Colonic mucosa (tissue), 4 donors: ENCODE data around the gene IFT74. TPM values are rescaled to one million over a fixed set of nuclear protein-coding genes. Genes with fewer than 3 reads are reported as not detected.
A peak's percentile ranks its signal among the peaks of the same experiment; 100 is the strongest.

Experiments
- DNase-seq: peaks from one replicate; pipeline ENCODE4 v3.0.0-alpha.2; 2020
- H3K27ac ChIP-seq: fragments of 200-600 bp; one replicate; pipeline ENCODE4 v1.8.0; 2021
- H3K27me3 ChIP-seq: fragments of 200-600 bp; one replicate; pipeline ENCODE4 v1.8.0; 2021
- H3K36me3 ChIP-seq: fragments of 200-600 bp; one replicate; pipeline ENCODE4 v1.8.0; 2021
- H3K4me1 ChIP-seq: fragments of 200-600 bp; one replicate; pipeline ENCODE4 v1.8.0; 2021; ENCODE audit warnings: mild to moderate bottlenecking
- H3K4me3 ChIP-seq: fragments of 200-600 bp; one replicate; pipeline ENCODE4 v1.8.0; 2021
- H3K9ac ChIP-seq, 2 donors: one replicate each; pipeline ENCODE4 v1.7.0; 2013; ENCODE audit warnings: control low read depth in 2 of 2, low read depth in 2 of 2, low read length in 2 of 2
- H3K9me3 ChIP-seq: fragments of 200-600 bp; one replicate; pipeline ENCODE4 v1.8.0; 2021
- intact Hi-C: fragments of 100-400 bp; cut with DNase I; formaldehyde crosslinking; loops from one replicate; pipeline ENCODE4 v1.14.1; 2022
- total RNA-seq, 2 donors: library from RNA; stranded (reverse); fragmentation: NEBNext Ultra II Directional in 1 of 2; extraction: Animal tissue kit (Norgen Biotek cat#: 25700) in 1 of 2; gene quantifications; one replicate each; pipeline ENCODE4 v1.2.1, GENCODE V29; 2021
- TF ChIP-seq, protein P1 (sequence below): fragments of 200-600 bp; IDR thresholded peaks from one replicate; pipeline ENCODE4 v1.8.0; 2022; ENCODE audit warnings: antibody characterized with exemption, mild to moderate bottlenecking
- donor health status: healthy.
- donor health status: DM: no; HTN: no; CAD: no.
- donor health status: DM: no; HTN: no; CAD: no.

IFT74 gene
- 10 to 100 TPM; 12.3 to 14.8 TPM for total RNA-seq

GRCh38 chr9:26955921-26956859 lies at the start of gene IFT74:
IFT74 (plus strand) TSS chr9:26956412; CDS start chr9:26961968, 5,556 bp downstream.
- TF ChIP-seq, protein P1, sequence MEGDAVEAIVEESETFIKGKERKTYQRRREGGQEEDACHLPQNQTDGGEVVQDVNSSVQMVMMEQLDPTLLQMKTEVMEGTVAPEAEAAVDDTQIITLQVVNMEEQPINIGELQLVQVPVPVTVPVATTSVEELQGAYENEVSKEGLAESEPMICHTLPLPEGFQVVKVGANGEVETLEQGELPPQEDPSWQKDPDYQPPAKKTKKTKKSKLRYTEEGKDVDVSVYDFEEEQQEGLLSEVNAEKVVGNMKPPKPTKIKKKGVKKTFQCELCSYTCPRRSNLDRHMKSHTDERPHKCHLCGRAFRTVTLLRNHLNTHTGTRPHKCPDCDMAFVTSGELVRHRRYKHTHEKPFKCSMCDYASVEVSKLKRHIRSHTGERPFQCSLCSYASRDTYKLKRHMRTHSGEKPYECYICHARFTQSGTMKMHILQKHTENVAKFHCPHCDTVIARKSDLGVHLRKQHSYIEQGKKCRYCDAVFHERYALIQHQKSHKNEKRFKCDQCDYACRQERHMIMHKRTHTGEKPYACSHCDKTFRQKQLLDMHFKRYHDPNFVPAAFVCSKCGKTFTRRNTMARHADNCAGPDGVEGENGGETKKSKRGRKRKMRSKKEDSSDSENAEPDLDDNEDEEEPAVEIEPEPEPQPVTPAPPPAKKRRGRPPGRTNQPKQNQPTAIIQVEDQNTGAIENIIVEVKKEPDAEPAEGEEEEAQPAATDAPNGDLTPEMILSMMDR: no peak
- H3K27me3 ChIP-seq: no peaks in the 10 kb centered on the region
- DNase-seq: peak; percentile 99
- no peaks in the 10 kb centered on the region for H3K4me1 ChIP-seq
- no peaks in the 10 kb centered on the region for H3K9me3 ChIP-seq
- peak within 1 kb of the TSS; percentile 54 for H3K4me3 ChIP-seq
- intact Hi-C loops: no loop called here
- H3K36me3 ChIP-seq: no peaks in the 10 kb centered on the region
- H3K27ac ChIP-seq: peak within 1 kb of the TSS; percentile 85
- peak within 1 kb of the TSS; percentile 85 for H3K9ac ChIP-seq

GRCh38 chr9:26913138-26913668 lies 43.0 kb upstream of the IFT74 start:
- intact Hi-C loops: no loop called here
- Histone ChIP-seq H3K4me3 (no peak overlapping the region), H3K4me1 (no peaks in the 10 kb centered on the region), H3K36me3 (peaks cover 4% of the 10 kb centered on the region), H3K27ac (no peak overlapping the region), H3K27me3 (no peaks in the 10 kb centered on the region), H3K9ac (no peak overlapping the region), H3K9me3 (no peaks in the 10 kb centered on the region)
- no peak for DNase-seq
- TF ChIP-seq, protein P1: no peak

- DNase-seq: no peak
- TF ChIP-seq, protein P1: no peak
- no peaks in the 10 kb centered on the region for H3K27me3 ChIP-seq
- no peak overlapping the region for H3K27ac ChIP-seq
- peaks cover 4% of the 10 kb centered on the region for H3K36me3 ChIP-seq
- intact Hi-C loops: no loop called here
- H3K9ac ChIP-seq: no peak overlapping the region
- H3K4me3 ChIP-seq: no peak overlapping the region
- H3K9me3 ChIP-seq: no peaks in the 10 kb centered on the region
- H3K4me1 ChIP-seq: no peaks in the 10 kb centered on the region
Observed at GRCh38 chr9:26919698-26920097, 36.5 kb upstream of the IFT74 start.

- H3K27me3 ChIP-seq: no peaks in the 10 kb centered on the region
- no peaks in the 10 kb centered on the region for H3K4me1 ChIP-seq
- no peak for DNase-seq
- H3K27ac ChIP-seq: no peak overlapping the region
- H3K4me3 ChIP-seq: no peak overlapping the region
- H3K36me3 ChIP-seq: peaks cover 4% of the 10 kb centered on the region
- H3K9me3 ChIP-seq: no peaks in the 10 kb centered on the region
- H3K9ac ChIP-seq: no peak overlapping the region
- TF ChIP-seq, protein P1: no peak
- intact Hi-C loops: no loop called here
Observed at GRCh38 chr9:26925609-26926008, 30.6 kb upstream of the IFT74 start.

- TF ChIP-seq, protein P1: no peak
- no peaks in the 10 kb centered on the region for H3K4me1 ChIP-seq
- no peak overlapping the region for H3K27ac ChIP-seq
- intact Hi-C loops: no loop called here
- no peak for DNase-seq
- no peak overlapping the region for H3K9ac ChIP-seq
- H3K4me3 ChIP-seq: no peak overlapping the region
- H3K36me3 ChIP-seq: peaks cover 4% of the 10 kb centered on the region
- H3K27me3 ChIP-seq: no peaks in the 10 kb centered on the region
- H3K9me3 ChIP-seq: no peaks in the 10 kb centered on the region
Observed at GRCh38 chr9:26928902-26929495, 27.2 kb upstream of the IFT74 start.
